NCI-H510A (cell line): ENCODE measurements around the gene PRG2.
"Not testable (repeated sequence)": the region's sequence is repeated elsewhere in the genome, so short reads cannot be mapped to it uniquely, and the experiment has no call there.

ENCODE experiments used
- DNase-seq: peaks from one replicate; lab custom pipeline; 2025; lab: John Stamatoyannopoulos, UW

Gene PRG2

GRCh38 chr11:57368106-57368844, 22.2 kb downstream of the PRG2 start:
- peak; percentile 19 for DNase-seq

GRCh38 chr11:57364851-57365660, 25.4 kb downstream of the PRG2 start:
- no peak for DNase-seq

- DNase-seq, result no peak
Measured at GRCh38 chr11:57363131-57364080, 27.0 kb downstream of the PRG2 start.

- DNase-seq, result no peak
Measured at GRCh38 chr11:57361926-57362325, 28.5 kb downstream of the PRG2 start.

DNA sequence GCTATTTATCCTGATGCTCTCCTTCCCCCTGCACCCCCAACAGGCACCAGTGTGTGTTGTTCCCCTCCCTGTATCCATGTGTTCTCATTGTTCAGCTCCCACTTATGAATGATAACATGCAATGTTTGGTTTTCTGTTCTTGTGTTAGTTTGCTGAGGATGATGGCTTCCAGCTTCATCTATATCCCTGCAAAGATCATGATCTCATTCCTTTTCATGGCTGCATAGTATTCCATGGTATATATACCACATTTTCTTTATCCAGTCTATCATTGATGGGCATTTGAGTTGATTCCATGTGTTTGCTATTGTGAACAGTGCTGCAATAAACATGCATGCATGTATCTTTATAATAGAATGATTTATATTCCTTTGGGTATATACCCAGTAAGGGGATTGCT, 29.0 kb downstream of the PRG2 start:
- not testable (repeated sequence) for DNase-seq

GRCh38 chr11:57360991-57361390, 29.5 kb downstream of the PRG2 start:
- no peak for DNase-seq

DNA sequence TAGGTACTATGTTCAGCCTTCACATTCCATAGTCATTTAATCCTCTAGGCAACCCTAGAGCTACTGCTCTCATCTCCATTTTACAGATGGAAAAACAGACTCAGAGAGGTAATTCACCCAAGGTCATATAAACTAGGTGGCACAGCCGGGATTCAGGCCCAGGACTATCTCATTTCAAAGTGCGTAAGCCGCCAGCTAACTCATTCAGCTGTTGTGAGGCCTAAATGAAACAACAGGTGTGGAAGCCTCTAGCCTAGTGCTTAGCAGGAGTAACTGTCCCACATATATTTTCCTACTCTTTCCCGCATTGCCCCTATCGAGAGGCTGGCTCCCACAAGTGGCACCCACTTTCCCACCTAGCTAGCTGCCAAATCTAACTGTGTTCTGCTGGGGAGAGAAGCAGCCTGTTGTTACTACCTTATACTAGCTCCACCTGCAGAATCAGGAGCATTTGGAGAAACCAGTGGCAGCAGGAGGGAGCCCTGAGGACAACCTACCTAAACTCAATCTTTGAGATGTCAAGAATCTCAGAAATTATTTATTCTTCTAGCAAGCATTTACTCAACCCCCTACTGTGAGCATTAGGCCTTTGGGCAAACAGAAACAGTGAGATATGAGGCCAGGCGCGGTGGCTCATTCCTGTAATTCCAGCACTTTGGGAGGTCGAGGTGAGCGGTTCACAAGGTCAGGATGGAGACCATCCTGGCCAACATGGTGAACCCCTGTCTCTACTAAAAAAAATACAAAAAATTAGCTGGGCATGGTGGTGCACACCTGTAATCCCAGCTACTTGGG, 30.4 kb downstream of the PRG2 start:
- no peak for DNase-seq

- no peak for DNase-seq
Measured at GRCh38 chr11:57359396-57359795, 31.1 kb downstream of the PRG2 start.

GRCh38 chr11:57358991-57359390, 31.5 kb downstream of the PRG2 start:
- DNase-seq, result no peak

DNA sequence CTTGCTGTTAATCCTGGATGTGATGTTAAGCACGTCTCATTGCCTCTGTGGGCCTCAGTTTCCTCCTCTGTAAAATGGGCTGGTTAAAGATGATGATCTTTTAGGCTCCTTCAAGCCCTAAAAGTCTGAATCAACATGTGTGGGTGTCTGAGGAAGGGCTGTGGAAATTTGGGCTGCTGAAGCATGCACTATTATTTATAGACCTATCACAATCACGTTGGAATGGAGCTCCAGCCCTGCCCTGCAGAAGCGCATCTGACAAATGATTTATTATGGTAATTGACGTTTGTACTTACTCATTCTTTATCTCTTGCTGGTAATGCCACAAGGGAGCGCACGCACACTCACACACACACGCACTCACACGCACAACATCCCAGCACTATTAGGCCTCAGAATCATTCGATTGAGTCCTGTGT, 31.9 kb downstream of the PRG2 start:
- no peak for DNase-seq

DNA sequence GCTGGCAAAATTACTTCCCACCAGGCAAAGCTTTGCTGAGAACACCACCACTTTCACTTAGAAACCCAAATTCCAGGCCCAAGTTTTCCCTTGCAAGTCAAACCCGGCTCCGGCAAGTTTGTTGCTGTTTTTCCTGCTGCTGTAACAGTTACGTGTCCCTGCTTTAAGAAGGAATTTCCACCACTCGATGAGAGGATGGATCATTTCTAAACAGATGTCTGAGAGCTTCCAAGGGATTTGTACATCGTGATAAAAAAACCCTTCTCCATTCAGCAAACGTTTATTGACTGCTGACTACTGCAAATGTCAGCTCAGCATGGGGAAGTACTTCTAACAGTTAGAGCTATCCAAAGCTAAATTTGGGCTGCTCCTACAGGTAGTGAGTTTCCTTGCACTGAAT, 32.6 kb downstream of the PRG2 start:
- DNase-seq, result no peak

DNA sequence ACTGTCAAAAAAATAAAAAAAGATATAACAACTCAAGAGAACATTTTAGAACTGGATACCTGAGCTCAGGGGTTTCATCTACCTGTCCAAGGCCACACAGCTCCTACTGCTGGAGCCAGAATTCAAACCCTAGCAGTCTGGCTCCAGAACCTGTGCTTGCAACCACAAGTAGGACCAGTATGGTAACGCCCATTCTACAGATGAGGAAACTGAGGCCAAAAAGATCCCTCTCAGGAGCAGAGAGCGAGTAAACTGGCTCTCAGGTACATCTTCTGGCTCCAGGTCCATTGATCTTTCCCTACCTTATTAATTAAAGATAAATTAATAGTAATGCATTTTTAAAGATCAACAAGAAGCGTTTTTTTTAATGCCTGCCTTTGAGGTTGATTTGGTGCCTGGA, 33.1 kb downstream of the PRG2 start:
- DNase-seq, result no peak

DNA sequence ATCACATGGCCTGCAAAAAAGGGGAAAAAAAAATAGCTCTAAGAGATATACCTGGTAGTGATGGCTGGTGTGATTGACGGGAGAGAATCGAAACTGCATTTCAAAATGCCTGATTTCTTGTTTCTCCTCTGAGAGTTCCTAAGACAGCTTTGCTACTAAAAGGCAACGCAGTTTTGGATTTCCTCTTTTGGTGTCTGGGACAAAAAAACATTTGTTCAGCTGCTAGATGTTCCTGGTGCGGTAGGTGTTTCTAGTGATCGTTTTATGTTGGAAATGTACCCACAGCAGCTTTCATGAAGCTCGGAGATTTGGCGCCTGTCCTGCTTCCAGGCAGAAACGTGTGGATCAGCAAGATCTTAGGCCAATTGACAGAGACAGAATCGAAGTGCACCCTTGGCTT, 34.2 kb downstream of the PRG2 start:
- DNase-seq, result no peak

- DNase-seq, result no peak
Measured at GRCh38 chr11:57354699-57355098, 35.8 kb downstream of the PRG2 start.

GRCh38 chr11:57353852-57354251, 36.6 kb downstream of the PRG2 start:
- DNase-seq, result no peak

GRCh38 chr11:57353446-57353845, 37.0 kb downstream of the PRG2 start:
- DNase-seq, result no peak

GRCh38 chr11:57353036-57353435, 37.4 kb downstream of the PRG2 start:
- no peak for DNase-seq

DNA sequence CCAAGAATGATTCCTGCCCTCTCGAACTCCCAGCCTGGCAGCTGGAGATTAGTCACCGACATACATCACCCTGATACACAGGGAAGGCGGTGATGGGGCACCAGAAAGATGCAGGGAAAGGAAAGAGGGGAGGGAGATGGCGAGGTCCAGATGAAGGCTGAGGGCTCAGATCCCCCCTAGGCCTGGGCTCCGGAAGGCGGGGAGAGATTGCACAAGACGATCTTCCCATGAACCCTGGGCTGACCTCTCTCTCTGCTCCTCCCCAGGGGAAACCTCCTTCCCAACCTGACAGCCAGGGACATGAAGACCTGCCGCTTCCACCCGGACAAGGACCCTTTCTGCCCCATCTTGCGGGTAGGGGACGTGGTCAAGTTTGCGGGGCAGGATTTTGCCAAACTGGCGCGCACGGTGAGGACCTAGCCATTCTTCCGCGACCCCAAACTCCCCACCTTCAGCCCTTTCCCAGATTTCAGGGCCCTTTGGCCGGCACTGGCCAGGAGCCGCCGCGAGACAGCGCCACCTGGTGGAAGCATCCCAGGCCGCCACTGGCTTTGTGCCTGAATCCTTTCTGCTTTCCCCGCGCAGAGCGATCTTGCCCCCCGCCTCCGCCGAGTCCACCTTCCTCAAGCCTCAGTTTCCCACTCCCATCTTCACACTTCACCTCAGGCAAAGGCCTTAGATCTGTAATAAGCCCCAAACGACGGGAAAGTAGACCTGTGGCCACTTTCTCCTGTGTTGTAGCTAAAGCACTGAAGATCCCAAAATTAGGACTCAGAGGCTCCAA, 40.8 kb downstream of the PRG2 start:
- peak; percentile 4 for DNase-seq

DNA sequence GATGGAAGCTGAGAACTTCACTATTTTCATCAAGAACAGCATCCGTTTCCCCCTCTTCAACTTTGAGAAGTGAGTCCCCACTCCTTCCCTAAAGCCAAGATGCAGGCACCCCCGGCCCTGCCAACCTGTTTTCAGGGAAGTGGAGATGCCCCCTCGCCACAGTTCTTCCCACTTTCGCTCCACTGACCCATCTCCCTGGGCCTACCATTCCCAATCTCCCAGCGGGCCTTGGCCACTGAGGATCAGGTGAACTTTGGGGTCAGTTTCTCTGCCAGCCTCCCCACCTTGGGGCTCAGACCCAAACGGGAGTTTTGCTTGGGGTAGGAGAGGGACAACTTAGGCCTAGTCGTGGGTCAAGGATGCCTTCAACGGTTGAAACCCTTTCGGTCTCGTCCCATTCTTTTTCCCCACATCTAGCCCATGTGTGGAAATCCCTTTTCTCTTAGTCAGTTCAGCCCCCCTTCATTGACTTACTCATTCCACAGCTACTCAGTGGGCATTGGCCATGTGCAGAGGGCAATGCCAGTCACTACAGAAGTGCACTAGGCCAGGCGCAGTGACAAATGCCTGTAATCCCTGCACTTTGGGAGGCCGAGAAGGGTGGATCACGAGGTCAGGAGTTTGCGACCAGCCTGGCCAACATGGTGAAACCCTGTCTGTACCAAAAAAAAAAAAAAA, 41.7 kb downstream of the PRG2 start:
- DNase-seq, result no peak

GRCh38 chr11:57348052-57348451, 42.4 kb downstream of the PRG2 start:
- DNase-seq, result no peak
